UCSD-AML1 (cell line): ENCODE results near the gene LRP5.

Experiments used
- DNase-seq: peaks from one replicate; lab custom pipeline; 2025; ENCODE audit not compliant: unreplicated experiment; lab: John Stamatoyannopoulos, UW

LRP5 gene

DNA sequence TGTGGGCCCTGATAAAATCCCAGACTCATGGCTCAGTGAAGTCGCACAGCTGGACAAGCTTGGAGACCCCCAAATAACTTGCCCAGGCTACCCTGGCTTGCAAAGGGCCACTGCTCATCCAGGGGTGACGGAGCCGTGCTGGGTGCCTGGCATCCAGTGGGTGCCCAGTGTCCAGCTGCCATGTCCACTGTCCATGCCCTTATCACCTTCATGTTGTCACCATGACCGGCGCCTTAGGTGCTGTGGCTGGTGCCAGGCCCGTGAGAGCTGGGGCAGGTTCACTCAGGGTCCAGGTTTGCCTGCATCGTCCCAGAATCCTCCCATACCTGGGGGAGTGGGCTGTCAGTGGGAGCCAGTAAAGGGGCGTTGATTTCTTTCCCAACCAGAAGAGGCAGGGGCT, 57.4 kb downstream of the LRP5 start:
- no peak for DNase-seq

DNA sequence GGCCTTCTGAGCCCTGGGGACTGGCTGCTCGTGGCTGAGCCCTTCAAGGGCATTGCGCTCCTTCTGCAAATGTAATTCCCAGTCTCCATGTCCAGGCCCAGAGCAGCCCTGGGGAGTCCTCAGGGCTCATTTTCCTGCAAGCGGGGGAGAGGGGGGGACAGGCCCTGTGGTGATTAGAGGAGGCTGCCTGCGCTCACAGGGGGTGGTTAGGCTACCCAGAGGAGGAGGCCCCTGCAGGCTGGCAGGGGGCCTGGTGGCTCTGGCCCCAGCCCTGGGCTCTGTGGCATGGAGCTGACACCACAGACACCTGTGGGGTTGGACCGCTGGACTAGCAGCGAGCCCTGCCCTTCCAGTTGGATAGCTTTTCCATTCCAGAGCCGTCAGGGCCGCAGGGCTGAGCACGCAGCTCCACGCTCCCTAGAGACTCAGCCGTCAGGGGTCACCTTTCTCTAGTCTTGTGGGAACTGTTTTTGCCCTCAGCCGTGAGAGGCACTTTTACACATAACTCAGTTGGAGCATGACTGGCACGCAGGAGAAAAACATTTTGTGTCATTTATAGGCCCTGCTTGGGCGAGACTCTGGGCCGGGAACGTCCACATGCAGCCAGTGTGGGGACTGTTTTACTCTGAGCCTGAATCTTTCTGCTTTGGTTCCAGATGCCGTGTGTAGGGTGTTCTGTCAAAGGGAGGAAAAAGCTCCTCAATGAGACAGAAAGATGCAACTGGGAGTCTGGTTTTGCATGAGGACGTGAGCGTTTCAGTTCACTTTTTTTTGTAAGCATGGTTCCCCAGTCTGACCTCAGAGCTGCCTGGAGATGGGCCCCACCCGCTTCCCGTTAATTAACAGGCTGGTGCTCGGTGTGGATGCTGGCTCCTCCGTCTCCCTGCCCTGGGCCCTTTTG, 58.1 kb downstream of the LRP5 start:
- peak; percentile 24 for DNase-seq

DNA sequence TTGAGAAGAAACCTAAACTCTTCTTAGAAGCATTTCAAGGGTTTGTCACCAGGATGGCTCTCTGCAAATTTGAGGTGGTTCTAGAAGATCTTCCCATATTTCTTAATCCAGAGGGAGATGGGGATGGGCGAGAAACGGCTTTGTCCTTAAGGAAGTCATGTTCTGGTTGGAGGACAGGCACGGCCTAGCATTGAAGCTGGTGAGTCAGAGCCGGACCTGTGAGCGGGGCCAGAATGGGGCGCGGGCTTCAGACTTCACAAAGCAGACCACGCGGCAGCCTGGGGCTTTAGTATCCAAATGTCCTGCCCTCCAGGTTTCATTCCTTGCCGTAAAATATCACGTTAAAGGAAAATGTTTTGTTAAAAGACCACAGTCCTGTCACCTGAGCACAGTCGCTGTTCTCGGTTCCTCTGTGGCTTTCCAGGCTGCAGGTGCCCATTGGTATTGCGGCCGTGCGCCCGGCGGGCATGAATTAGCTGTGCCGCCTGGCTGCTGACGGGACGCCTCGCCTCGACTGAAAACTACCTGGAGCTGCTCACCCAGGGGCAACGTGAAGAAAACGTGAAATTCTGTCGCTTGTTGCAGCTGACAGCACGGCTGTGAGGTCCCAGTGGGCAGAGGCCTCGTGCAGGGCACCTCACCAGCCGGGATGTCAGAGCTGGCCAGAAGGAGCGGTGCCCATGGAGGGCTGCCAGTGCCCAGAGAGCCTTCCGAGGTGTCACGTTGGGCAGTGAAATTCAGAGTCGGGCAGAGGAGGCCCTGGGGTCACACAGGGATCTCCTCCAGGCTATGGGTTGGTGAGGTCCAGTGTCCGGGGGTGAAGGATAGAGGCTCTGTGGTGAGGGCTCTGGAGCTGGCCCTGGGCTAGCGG, 59.0 kb downstream of the LRP5 start:
- no peak for DNase-seq

DNA sequence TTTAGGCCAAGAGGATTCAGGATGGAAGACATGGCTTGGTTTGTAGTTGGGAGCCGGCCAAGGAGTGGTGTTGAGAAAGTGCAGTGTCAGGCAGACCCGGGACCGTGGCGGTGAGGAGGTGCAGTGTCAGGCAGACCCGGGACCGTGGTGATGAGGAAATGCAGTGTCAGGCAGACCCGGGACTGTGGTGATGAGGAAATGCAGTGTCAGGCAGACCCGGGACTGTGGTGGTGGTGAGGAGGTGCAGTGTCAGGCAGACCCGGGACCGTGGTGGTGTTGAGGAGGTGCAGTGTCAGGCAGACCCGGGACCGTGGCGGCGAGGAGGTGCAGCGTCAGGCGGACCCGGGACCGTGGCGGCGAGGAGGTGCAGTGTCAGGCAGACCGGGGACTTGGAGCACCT, 59.7 kb downstream of the LRP5 start:
- no peak for DNase-seq

DNA sequence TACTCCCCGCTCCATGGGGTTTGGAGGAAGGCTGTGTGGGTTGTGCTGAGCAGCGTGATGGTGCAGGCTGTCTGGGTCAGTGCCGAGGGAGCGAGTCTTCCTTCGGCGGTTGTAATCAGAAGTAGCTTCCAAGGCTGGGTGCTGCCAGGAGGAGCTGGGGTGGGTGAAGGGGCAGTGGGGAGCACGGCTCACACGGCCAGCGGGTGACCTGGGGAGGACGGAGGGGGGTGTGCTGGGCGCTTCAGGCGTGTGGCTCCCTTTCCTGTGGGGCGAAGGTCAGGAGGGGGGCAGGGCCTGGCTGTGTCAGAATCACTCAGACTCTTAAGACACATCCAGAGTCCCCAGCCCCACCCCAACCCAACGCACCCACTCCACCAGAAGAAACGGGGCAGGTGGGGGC, 60.2 kb downstream of the LRP5 start:
- no peak for DNase-seq

DNA sequence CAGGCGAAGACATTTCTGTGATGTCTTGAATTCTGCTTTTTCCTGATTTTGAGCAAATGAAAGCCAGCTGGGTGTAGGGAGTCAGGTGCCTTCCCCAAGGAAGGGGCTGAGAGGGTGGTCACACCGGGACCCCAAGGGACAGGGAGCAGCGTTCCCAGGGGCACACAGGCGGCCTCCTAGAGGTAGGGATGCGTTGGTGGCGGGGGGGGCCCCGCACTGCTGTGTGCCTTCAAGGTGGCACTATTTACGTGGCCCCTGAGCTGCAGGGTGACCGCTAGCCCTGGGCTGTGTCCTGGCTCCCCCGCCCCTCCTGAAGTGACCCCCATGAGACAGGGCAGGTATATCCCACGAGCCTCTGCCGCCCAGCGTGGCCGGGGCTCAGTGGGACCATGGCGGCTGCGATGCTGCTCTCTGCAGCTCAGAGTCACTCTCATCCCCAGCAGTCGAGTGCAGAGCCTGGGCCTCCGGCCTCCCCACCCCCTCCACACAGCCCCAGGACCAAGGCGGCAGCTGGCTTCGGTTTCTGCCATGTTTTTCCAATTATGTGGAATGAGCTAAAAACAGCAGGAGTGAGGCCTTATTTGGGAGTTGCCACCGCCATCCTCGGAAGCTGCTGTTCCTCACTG, 60.9 kb downstream of the LRP5 start:
- no peak for DNase-seq

DNA sequence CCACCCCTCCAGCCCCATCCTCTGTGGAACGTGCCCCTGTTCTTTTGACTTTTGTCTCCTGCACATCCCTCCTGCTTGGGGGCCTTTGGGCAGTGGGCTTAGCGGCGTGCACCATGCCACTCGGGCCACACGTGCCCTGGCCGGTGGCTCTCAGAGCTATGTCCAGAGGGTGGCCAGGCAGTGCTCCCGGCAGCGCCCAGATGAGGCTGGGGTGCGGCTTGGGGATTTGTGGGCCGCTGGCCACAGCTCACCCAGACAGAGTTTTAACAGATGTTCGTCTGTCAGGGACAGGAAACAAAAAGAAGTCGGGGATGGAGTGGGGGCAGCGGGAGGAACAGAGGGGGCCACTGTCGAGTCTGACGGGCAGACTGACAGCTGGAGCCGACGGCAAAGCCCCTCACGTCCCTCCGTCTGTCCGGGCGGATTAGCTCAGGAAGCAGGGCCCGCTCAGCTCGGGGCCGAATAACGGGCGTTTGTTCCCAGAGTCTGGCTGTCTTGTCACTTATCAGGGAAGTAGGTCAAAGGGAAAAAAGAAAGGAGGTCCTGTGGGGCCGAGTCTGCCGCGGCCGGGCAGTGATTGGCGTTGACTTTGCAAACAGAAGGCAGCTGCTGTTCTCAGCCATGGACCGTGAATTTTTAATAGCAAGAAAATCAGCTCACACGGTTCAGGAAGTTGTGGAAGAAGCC, 61.6 kb downstream of the LRP5 start:
- DNase-seq, result peak; percentile 73

DNA sequence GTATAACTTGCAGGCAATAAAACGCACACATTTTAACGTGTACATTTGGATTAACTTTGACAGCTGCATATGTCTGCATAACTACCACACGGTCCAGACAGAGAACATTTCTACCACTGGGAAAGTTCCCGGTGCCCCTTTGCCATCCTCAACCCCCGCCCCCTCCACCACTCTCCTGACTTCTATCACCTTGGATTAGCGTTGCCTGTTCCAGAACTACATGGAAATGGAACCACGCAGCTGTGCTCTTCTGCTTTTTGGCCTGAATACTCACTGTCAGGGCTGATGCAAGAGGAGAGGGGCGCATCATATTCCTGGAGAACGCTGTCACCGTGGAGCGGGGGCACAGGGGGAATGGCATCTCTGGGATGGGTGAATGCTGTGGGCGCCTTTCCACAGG, 62.1 kb downstream of the LRP5 start:
- DNase-seq, result no peak

DNA sequence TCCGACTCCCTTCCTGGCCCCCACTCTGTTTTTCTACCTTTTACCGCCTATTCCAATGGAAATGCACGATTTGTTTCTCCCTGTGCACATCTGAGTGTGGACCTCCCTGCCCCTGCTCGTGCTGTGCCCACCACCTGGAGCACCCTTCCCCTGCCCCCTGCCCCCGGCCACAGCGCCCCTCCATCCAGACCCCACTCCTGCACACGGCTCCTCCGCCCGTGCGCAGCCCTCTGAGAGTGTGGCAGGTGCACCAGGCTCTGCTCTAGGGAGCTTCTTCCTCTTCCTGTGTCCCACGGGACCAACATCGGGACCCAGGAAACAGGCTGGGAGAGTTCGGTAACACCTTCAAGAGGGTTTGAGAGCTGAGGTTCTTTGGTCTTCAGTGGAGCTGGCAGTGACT, 62.9 kb downstream of the LRP5 start:
- DNase-seq, result no peak

DNA sequence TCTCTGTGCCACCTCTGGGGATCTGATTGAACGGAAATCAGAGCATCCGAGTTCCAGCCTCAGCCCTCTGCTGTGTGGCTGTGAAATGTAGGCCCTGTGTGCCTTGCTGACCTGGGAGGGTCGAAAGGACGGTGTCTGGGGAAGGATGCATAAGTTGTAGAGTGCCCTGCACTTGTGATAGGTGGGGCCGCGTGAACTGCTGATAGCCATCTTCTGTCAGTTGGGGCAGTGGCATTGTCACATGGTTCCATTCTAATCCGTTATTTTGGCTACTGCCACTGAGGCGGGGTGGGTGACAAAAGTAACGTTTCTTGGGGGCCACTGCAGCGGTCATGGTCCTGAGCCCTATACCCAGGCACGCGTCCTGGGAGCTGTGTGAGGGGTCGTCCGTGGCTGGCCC, 63.4 kb downstream of the LRP5 start:
- no peak for DNase-seq

DNA sequence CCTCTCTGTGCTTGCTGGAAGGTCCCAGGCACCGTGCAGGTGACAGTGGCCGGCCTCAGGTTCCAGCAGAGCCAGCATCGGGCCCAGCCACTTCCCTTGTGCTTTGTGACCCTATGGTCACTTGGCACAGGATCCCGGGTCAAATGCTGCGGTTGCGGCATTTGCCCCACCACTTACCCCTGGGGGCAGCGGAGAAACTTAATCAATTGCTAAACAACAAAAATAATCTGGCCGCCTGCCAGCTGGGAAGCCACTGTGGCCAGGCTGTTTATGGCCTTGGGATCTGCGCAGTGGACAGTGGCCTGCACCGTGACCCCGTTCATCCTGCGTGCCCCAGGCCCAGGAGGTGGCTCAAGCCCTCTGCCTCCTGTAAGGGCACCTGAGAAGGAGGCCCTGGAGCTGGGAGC, 65.0 kb downstream of the LRP5 start:
- no peak for DNase-seq

DNA sequence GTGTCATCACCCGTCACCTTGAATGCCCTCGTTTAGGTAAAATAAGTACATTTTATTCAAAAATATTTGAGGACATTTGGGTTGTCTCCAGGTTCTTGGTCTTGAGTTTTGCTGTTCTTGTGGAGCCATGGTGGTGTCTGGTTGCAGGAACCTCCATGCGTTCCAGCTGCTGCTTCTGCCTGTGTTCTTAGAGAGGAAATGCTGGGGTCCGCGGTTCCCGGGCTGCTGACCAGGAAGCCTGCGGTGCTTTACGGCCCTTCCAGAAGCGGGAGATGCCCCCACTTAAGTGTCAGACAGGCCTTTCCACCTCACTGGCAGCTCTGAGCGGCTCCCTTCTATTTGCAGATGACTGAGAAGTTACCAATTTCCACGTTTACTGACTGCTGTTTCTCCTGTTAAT, 66.8 kb downstream of the LRP5 start:
- DNase-seq, result peak; percentile 54

DNA sequence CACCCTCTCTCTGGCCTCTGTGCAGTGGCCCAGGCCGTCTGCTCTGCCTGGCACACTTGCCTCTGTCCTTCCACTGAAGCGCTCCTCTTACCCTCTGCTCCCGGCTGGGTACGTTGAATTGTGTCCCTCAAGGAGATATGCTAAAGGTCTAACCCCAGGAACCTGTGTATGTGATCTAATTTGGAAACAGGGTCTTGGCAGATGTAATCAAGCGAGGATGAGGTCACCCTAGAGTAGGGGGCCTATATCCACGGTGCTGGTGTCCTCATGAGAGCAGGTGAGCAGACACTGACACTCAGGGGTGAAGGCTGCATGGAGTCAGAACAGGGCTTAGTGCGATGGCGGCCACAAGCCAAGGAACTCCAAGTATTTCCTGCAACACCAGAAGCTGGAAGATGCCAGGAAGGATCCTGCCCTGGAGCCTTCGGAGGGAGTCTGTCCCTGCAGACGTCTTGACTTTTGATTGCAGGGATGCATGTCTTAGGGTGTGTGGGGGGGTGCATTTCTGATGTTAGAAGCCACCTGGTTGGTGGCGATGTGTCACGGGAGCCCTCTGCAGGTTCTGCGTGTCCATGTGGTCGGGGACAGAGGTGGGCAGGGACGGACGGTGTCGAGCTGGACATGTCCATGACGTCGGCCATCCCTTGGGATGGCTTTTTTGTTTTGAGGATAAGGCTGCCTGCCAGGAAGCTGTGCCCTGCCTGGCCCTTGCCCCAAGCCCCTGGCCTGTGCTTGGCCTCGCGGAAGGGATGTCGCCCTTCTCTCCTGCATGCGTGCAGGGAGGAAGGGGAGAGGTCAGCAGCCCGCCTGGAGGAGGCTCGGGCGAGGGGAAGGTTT, 68.6 kb downstream of the LRP5 start:
- DNase-seq, result peak; percentile 54

DNA sequence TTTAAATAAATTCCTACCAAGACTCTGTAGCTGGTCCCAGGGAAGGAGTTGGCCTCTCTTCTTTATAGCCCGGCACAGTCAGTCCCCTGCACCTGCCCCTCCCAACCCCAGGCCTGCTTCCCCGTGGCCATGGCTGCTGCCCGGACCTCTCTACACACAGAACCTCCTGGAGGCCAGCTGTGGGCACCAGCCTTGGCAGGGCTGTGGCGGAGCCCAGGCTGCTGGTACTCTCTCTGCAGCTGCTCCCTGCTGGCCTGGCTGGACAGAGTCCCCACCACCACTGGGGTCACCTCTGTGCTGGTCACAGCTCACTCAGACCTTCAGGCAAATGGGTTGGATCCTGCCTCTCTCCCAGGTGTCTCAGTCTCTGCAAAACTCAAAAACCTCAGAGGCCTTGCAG, 69.3 kb downstream of the LRP5 start:
- DNase-seq, result no peak

DNA sequence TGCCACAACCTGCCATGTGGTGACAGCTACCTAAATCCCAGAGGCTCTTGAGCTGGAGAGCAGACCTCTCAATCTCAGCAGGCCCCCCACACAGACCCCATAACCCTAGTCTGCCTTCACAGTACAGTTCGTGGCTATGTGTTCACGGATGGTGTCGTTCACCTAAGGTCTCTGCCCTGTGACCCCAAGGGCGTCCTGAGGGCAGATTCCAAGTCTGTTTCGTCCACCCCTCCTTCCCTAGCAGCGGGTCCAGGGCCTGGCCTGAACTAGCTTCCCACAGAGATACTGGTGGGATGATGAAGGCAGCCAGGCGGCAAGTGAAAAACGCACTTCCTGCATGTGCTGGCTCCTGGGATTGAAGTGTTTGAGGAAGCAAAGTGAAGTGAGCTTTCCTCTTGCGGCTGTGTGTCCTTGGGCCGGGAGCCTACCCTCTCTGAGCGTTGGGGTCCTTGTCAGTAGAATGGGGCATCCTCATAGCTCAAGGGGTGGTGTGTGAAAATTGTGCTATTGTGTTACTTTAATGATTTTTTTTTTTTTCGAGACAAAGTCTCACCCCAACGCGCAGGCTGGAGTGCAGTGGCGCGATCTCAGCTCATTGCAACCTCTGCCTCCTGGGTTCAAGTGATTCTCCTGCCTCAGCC, 70.1 kb downstream of the LRP5 start:
- DNase-seq, result no peak

DNA sequence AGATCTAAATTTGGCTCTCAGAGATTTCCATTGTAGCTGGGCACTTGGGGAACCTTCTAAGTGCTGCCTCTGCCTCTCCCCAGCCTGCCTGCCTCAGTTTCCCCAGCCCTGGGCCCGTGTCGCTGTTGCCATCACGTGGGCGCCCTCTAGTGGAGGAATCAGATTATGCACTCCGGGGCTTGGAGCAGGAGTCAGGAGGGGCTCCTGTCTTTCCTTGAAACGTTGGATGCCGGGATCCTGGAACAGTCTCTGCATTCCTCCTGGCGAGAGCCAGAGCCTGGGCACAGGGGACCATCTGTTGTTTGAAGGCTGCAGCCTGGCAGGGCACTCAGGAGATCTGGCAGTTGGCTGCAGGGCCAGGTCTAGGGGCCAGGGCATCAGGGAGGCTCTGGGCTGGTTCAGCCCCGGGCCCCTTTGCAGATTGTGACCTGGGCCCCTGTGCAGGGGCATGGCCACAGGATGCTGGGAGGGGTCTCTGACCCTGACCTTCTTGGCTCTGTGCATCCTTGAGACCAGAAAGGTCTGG, 71.6 kb downstream of the LRP5 start:
- peak; percentile 45 for DNase-seq

DNA sequence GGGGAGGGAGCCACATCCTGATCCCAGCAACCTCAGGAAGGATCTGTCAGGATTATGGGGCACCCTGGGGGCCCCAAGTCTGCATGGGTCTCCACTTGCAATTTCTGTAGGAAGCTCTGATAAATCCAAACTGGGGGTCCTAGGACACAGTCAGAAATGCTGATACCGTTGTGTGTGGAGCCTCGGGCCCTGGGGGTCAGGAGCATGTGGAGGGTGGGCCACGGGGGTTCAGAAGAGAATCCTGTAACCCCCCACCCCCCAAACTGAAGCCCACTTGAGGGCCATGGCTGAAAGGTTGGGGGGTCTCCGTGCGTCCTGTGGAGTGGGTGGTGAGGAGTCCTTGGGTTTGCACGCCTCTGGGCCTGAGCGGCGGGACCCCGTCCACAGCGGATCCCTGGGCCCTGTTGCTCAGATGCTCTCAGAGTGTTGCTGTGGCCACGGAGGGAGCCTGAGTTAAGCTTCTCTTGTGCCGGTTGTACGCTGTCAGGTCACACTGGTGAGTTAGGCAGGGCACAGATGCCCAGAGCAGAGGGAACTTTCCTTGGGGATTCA, 72.2 kb downstream of the LRP5 start:
- DNase-seq, result no peak

DNA sequence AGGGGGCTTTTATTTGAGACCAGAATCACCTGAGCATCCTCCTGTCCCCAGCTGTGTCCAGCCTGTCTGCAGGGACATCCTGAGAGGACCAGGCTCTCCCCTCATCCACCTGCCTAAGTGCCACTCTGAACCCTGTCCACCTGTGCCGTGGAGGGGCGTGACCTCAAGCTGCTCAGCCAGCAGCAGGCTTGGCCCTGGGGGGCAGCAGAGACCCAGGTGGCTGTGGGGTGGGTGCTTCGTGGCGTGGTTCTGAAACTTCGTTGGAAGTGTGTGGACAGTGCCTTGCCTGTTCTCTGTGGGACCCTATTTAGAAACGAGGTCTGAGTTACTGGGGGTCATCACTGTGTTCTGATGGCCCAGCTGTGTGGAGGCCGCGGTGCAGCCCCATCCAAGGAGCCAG, 72.7 kb downstream of the LRP5 start:
- no peak for DNase-seq

DNA sequence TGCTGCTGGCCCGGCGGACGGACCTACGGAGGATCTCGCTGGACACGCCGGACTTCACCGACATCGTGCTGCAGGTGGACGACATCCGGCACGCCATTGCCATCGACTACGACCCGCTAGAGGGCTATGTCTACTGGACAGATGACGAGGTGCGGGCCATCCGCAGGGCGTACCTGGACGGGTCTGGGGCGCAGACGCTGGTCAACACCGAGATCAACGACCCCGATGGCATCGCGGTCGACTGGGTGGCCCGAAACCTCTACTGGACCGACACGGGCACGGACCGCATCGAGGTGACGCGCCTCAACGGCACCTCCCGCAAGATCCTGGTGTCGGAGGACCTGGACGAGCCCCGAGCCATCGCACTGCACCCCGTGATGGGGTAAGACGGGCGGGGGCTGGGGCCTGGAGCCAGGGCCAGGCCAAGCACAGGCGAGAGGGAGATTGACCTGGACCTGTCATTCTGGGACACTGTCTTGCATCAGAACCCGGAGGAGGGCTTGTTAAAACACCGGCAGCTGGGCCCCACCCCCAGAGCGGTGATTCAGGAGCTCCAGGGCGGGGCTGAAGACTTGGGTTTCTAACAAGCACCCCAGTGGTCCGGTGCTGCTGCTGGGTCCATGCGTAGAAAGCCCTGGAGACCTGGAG, 74.1 kb downstream of the LRP5 start:
- DNase-seq, result no peak
